ENCODE data around the gene COX15. TPM values are rescaled to one million over a fixed set of nuclear protein-coding genes. Genes with fewer than 3 reads are reported as not detected.

Gene COX15
- total RNA-seq, 1 experiment from 2014 or later = 35.3 TPM

DNA sequence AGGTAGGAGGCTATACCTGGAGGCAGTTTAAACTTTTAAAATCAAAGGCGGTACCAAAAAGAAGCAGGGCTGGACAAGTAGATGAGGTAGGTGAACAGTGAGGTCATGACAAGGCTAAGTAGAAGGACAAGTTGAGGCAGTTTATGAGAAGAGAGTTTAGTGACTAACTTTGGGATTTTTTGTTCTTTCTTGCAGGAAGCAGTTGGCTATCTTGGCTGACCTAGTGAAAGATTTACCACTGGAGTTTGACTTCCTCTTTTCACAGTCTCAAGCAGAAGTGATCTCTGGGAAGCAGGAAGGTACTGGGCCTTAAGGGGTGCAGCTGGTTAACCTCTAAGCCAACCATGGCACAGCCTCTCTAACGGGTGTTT is 46.3 kb downstream of the COX15 start:
- TF ChIP-seq, protein P1, sequence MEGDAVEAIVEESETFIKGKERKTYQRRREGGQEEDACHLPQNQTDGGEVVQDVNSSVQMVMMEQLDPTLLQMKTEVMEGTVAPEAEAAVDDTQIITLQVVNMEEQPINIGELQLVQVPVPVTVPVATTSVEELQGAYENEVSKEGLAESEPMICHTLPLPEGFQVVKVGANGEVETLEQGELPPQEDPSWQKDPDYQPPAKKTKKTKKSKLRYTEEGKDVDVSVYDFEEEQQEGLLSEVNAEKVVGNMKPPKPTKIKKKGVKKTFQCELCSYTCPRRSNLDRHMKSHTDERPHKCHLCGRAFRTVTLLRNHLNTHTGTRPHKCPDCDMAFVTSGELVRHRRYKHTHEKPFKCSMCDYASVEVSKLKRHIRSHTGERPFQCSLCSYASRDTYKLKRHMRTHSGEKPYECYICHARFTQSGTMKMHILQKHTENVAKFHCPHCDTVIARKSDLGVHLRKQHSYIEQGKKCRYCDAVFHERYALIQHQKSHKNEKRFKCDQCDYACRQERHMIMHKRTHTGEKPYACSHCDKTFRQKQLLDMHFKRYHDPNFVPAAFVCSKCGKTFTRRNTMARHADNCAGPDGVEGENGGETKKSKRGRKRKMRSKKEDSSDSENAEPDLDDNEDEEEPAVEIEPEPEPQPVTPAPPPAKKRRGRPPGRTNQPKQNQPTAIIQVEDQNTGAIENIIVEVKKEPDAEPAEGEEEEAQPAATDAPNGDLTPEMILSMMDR (IDR thresholded peaks at IDR 0.05; ENCODE audit: unreplicated experiment) = no peak
- intact Hi-C loops (cut with micrococcal nuclease; ENCODE audit: unreplicated experiment) = loop anchor here (2.0 to 10.0 kb wide), 2 partner anchors 55 to 291 kb away; no protein-coding TSS in a partner anchor
- Mint-ChIP-seq H3K36me3 (ENCODE audit: insufficient read depth, unreplicated experiment) (no peaks in the 10 kb centered on the region), H3K9me3 (ENCODE audit: low read depth, unreplicated experiment) (no peaks in the 10 kb centered on the region), H3K4me1 (ENCODE audit: low read depth, unreplicated experiment) (no peaks in the 10 kb centered on the region), H3K4me3 (ENCODE audit: low read depth, unreplicated experiment) (no peak overlapping the region), H3K27me3 (ENCODE audit: unreplicated experiment) (no peaks in the 10 kb centered on the region), H3K27ac (ENCODE audit: unreplicated experiment) (peak overlapping the region; percentile 7)
- no TSS peak for BruUV-seq (replicated peaks)
- CTCF ChIA-PET = no interaction called here
- DNase-seq = no peak

DNA sequence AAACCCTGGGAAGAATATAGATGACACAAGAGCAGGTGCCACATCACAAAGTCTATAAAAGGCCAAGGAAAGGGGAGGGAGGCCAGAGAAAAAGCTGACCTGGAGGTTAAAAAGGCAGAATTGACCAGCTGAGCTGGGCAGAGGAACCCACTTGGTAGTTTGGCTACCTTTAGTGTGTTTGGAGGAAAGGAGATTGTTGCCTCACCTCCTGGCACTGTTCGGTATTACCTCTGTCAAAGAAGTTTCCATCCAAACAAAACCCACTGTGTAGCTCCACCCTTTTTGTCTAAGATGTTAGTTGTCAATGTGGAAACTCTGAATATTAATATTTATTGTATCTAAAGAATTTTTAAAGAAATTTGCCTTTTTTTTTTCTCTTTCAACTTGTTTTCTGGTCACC is 49.2 kb downstream of the COX15 start:
- Mint-ChIP-seq H3K4me1 (ENCODE audit: low read depth, unreplicated experiment) (no peaks in the 10 kb centered on the region), H3K9me3 (ENCODE audit: low read depth, unreplicated experiment) (no peaks in the 10 kb centered on the region), H3K27me3 (ENCODE audit: unreplicated experiment) (no peaks in the 10 kb centered on the region), H3K4me3 (ENCODE audit: low read depth, unreplicated experiment) (no peak overlapping the region), H3K36me3 (ENCODE audit: insufficient read depth, unreplicated experiment) (no peaks in the 10 kb centered on the region), H3K27ac (ENCODE audit: unreplicated experiment) (no peak overlapping the region)
- CTCF ChIA-PET = no interaction called here
- DNase-seq = no peak
- TF ChIP-seq, protein P1 (IDR thresholded peaks at IDR 0.05; ENCODE audit: unreplicated experiment) = no peak
- no TSS peak for BruUV-seq (replicated peaks)
- intact Hi-C loops (cut with micrococcal nuclease; ENCODE audit: unreplicated experiment) = loop anchor here (10.0 kb wide), 1 partner anchor 288 kb away; no protein-coding TSS in a partner anchor

Other genes starting within 250 kb of the COX15 start
- not detected in 2 replicates for gene NKX2-3, start 199.2 kb downstream of the COX15 start, total RNA-seq (2022)
- gene SLC25A28, start 111.7 kb downstream of the COX15 start, total RNA-seq (2022) = 24.2 and 28.3 TPM in 2 replicates
- 6.3 and 7.4 TPM in 2 replicates for gene ENTPD7, start 72.6 kb downstream of the COX15 start, total RNA-seq (2022)
- gene CUTC, start 107 bp upstream of the COX15 start, total RNA-seq (2022) = 9.3 and 9.6 TPM in 2 replicates
- 1.2 and 1.8 TPM in 2 replicates for gene ABCC2, start 50.5 kb upstream of the COX15 start, total RNA-seq (2022)